MCF 10A (cell line): Measurements from ENCODE around the gene NKPD1. TPM values are rescaled to one million over a fixed set of nuclear protein-coding genes. Genes with fewer than 3 reads are reported as not detected.

Source experiments
- Bru-seq: library from RNA; stranded (reverse); fragments of 400-500 nt; gene quantifications from one replicate; lab custom pipeline; 2021; lab: Mats Ljungman, UMichigan
- BruChase-seq, 2 experiments: library from RNA; stranded (reverse); fragments of 400-500 nt; gene quantifications; one replicate each; lab custom pipeline; 2021; lab: Mats Ljungman, UMichigan
- BruUV-seq: library from RNA; stranded (reverse); fragments of 400-500 nt; replicated peaks from 2 replicates; lab custom pipeline; 2021; lab: Mats Ljungman, UMichigan
- CTCF ChIA-PET: fragments of 300-600 bp; sonication (Branson Sonifier 250); formaldehyde crosslinking; extraction: SDS; loops from one replicate; lab custom pipeline; 2021; ENCODE audit warnings: antibody characterized with exemption, inconsistent platforms; lab: Yijun Ruan, JAX
- POLR2A ChIA-PET: fragments of 300-600, 350-650 bp; sonication (Branson Sonifier 250); formaldehyde crosslinking; extraction: SDS; loops from one replicate; lab custom pipeline; 2020; ENCODE audit warnings: antibody characterized with exemption, inconsistent platforms; lab: Yijun Ruan, JAX
- DNase-seq: peaks from one replicate; pipeline ENCODE4 v3.0.0-alpha.2; 2018; ENCODE audit not compliant: unreplicated experiment
- H3K27ac Mint-ChIP-seq: one replicate; pipeline ENCODE4 v1.8.0; 2022; ENCODE audit warnings: mild to moderate bottlenecking, low read depth, mixed read lengths; ENCODE audit not compliant: unreplicated experiment
- H3K27me3 Mint-ChIP-seq: one replicate; pipeline ENCODE4 v1.8.0; 2022; ENCODE audit warnings: mixed read lengths; ENCODE audit not compliant: insufficient read depth, unreplicated experiment
- H3K36me3 Mint-ChIP-seq: one replicate; pipeline ENCODE4 v1.8.0; 2022; ENCODE audit warnings: mild to moderate bottlenecking, moderate library complexity, mixed read lengths; ENCODE audit not compliant: insufficient read depth, unreplicated experiment
- H3K4me1 Mint-ChIP-seq: one replicate; pipeline ENCODE4 v1.8.0; 2022; ENCODE audit warnings: mixed read lengths; ENCODE audit not compliant: insufficient read depth, unreplicated experiment
- H3K4me3 Mint-ChIP-seq: one replicate; pipeline ENCODE4 v1.8.0; 2022; ENCODE audit warnings: mild to moderate bottlenecking, moderate library complexity, mixed read lengths; ENCODE audit not compliant: unreplicated experiment
- H3K9me3 Mint-ChIP-seq: one replicate; pipeline ENCODE4 v1.8.0; 2022; ENCODE audit warnings: mixed read lengths; ENCODE audit not compliant: unreplicated experiment
- CTCF ChIP-seq: fragments of 200-600 bp; IDR thresholded peaks from one replicate; pipeline ENCODE4 v1.8.0; 2022; ENCODE audit warnings: antibody characterized with exemption, mild to moderate bottlenecking; ENCODE audit not compliant: unreplicated experiment
- intact Hi-C: fragments of 100-400 bp; cut with micrococcal nuclease; formaldehyde crosslinking; loops from 2 replicates; pipeline ENCODE4 v1.14.1; 2022
- long read RNA-seq: library from polyadenylated mRNA; stranded (forward); transcript quantifications from one replicate; pipeline ENCODE4 v2.0.0, GENCODE V29; 2022
- total RNA-seq: library from RNA; stranded (reverse); gene quantifications from 2 replicates; pipeline ENCODE4 v1.2.3, GENCODE V29; 2022

The NKPD1 gene
- total RNA-seq = 0.09 and 0.22 TPM in 2 replicates
- percentile 15 among the genes with signal in this experiment for Bru-seq, nascent RNA
- percentile 34 among the genes with signal in this experiment for BruChase-seq, experiment 1, labeled RNA remaining after a 6-hour chase
- percentile 28 among the genes with signal in this experiment for BruChase-seq, experiment 2, labeled RNA remaining after a 2-hour chase
- long read RNA-seq, full-length matches to known transcripts = 1 of 1 reads
- long read RNA-seq, partial matches to known transcripts = 0 of 1 reads
- long read RNA-seq, other reads (novel, unspliced or antisense) = 0 of 1 reads

DNA sequence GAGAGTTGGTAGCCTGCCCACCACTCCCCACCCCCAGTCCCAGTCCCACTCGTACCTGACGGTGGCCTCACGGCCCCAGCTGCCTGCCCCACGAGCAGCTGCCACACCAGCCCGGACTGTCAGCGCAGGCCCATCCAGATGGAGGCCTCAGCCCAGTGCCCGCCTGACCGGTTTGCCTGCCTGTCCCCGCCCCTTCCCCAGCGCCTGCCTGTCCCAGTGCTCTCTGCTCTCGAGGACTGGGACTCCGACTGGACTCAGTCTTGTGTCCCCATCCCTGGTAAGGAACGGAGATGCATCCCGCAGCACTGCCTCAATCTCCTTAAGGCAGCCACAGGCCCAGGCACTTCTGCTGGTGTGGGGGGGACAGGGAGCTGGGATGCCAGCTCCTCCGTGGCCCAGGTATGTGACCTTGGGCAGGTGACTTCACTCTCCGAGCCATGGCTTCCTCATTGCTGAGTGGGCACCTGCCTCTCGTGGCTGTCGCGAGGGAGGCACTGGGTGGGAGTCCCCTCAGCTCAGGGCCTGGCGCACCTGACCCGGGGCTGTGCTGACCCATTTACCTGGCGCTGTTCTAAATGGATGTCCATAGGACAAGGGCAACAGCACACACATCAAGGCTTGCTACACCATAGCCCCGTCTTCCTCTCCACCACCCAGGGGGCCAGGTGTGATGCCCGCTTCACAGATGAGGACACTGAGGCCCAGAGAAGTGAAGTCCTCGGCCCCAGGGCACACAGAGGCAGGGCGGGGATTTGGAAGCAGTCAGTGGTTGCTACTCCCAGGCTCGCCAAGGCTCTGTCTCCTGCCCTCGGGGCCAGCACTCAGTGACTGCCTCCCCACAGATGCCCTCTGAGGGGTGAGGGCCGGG is at the start of gene NKPD1:
TSS of gene NKPD1 (minus strand) at position 113 of the 868 bp plus-strand sequence. CDS start 832 bp downstream, outside the sequence.
- H3K27me3 Mint-ChIP-seq = no peaks in the 10 kb centered on the region
- peaks cover 27% of the 10 kb centered on the region for H3K4me1 Mint-ChIP-seq
- ChIA-PET CTCF (interaction anchor here (0.6 to 0.8 kb wide), 2 partner anchors 12 to 30 kb away, joined by 3 to 4 read pairs; no protein-coding TSS in a partner anchor), POLR2A (interaction anchor here (0.7 to 2.5 kb wide), 2 partner anchors 17 to 122 kb away, joined by 3 to 11 read pairs; partner anchors contain the start of genes BLOC1S3, CLASRP and TRAPPC6A)
- H3K27ac Mint-ChIP-seq = no peak within 1 kb of the TSS
- intact Hi-C loops = loop anchor here (5.0 kb wide), 1 partner anchor 86 kb away; the partner anchor contains the start of gene EXOC3L2
- DNase-seq = no peak
- H3K36me3 Mint-ChIP-seq = no peaks in the 10 kb centered on the region
- TF ChIP-seq CTCF = no peak
- no peak within 1 kb of the TSS for H3K4me3 Mint-ChIP-seq
- no TSS peak for BruUV-seq
- no peaks in the 10 kb centered on the region for H3K9me3 Mint-ChIP-seq

DNA sequence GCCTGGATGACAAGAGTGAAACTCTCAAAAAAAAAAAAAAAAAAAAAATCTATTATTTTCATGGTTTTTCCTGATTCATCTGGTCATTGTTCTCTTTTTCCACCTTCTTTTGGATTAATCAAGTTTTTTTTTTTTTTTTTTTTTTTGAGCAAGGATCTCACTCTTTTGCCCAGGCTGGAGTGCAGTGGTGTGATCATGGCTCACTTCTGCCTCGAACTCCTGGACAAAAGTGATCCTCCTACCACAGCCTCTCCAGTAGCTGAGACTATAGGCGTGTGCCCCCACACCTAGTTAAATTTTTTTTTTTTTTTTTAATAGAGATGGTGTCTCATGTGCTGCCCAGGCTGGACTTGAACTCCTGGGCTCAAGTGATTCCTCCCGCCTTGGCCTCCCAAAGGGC is 45.5 kb upstream of the NKPD1 start:
- TF ChIP-seq CTCF = no peak
- peaks cover 4% of the 10 kb centered on the region for H3K36me3 Mint-ChIP-seq
- no TSS peak for BruUV-seq
- no peak overlapping the region for H3K4me3 Mint-ChIP-seq
- ChIA-PET POLR2A (interaction anchor here (0.6 to 0.9 kb wide), 2 partner anchors 28 to 220 kb away, joined by 4 to 6 read pairs; partner anchors contain the start of genes BLOC1S3 and TRAPPC6A), CTCF (no interaction called here)
- intact Hi-C loops = no loop called here
- H3K27ac Mint-ChIP-seq = no peak overlapping the region
- DNase-seq = no peak
- peaks cover 15% of the 10 kb centered on the region for H3K4me1 Mint-ChIP-seq
- no peaks in the 10 kb centered on the region for H3K27me3 Mint-ChIP-seq
- no peaks in the 10 kb centered on the region for H3K9me3 Mint-ChIP-seq

GRCh38 chr19:45205810-45206209 is 45.0 kb upstream of the NKPD1 start:
- no peak overlapping the region for H3K27ac Mint-ChIP-seq
- no peak for DNase-seq
- H3K9me3 Mint-ChIP-seq = no peaks in the 10 kb centered on the region
- H3K4me3 Mint-ChIP-seq = no peak overlapping the region
- BruUV-seq = no TSS peak
- ChIA-PET CTCF (no interaction called here), POLR2A (interaction anchor here (0.6 kb wide), 2 partner anchors 47 to 220 kb away, joined by 3 to 6 read pairs; no protein-coding TSS in a partner anchor)
- no peaks in the 10 kb centered on the region for H3K27me3 Mint-ChIP-seq
- intact Hi-C loops = no loop called here
- peaks cover 13% of the 10 kb centered on the region for H3K4me1 Mint-ChIP-seq
- peaks cover under 1% of the 10 kb centered on the region for H3K36me3 Mint-ChIP-seq
- no peak for TF ChIP-seq CTCF
